ENCODE results near the gene FAIM. TPM values are rescaled to one million over a fixed set of nuclear protein-coding genes. Genes with fewer than 3 reads are reported as not detected.
A peak's percentile ranks its signal among the peaks of the same experiment; 100 is the strongest.

The FAIM gene
- total RNA-seq, 1 experiment from 2014 or later: 11.0 TPM

GRCh38 chr3:138609898-138610266, 1.3 kb downstream of the FAIM start:
- H3K9ac ChIP-seq (ENCODE audit: extremely low read depth, insufficient read length, low read length): no peak overlapping the region
- H3K4me1 Mint-ChIP-seq: peaks cover 8 to 12% of the 10 kb centered on the region in 2 experiments
- H3K79me1 ChIP-seq (ENCODE audit: insufficient read depth, low read depth, low read length, poor library complexity, severe bottlenecking): no peaks in the 10 kb centered on the region
- H2BK5ac ChIP-seq (ENCODE audit: insufficient read length, low read length): no peak overlapping the region
- no peaks in the 10 kb centered on the region for H3K4me1 ChIP-seq (ENCODE audit: insufficient read depth, low read length)
- H4K91ac ChIP-seq (ENCODE audit: insufficient read length, low read depth, low read length): no peak overlapping the region
- DNase-seq: no peak
- no peak for TF ChIP-seq CTCF (conservative IDR thresholded peaks at IDR 0.05)
- no peak overlapping the region for H3K18ac ChIP-seq (ENCODE audit: insufficient read length, low read depth, low read length)
- no peak overlapping the region for H3K56ac ChIP-seq (ENCODE audit: insufficient read length, low read depth, low read length)
- H2BK15ac ChIP-seq (ENCODE audit: low read depth, low read length): no peak overlapping the region
- H2BK120ac ChIP-seq (ENCODE audit: low read depth, low read length, poor library complexity, severe bottlenecking): no peak overlapping the region
- H4K8ac ChIP-seq (replicated peaks; ENCODE audit: insufficient read length, low read depth, low read length): no peak overlapping the region
- H3K9me3 Mint-ChIP-seq: peaks cover 0 to 2% of the 10 kb centered on the region in 2 experiments; a peak in 1 of 5 replicates
- H4K20me1 ChIP-seq (ENCODE audit: control insufficient read depth, insufficient read depth, insufficient read length): no peaks in the 10 kb centered on the region
- peak overlapping the region; percentile 51 for H2BK20ac ChIP-seq (ENCODE audit: low read depth, low read length, poor library complexity, severe bottlenecking)
- no peak overlapping the region for H3K4ac ChIP-seq (ENCODE audit: low read depth, low read length)
- no peak overlapping the region for H3K27ac ChIP-seq (ENCODE audit: insufficient read length, low read depth, low read length)
- H3K79me2 ChIP-seq (ENCODE audit: insufficient read depth, low read length): no peaks in the 10 kb centered on the region
- no peak overlapping the region for H3K23ac ChIP-seq (ENCODE audit: insufficient read length, low read depth, low read length)
- peak overlapping the region; percentile 79 to 82 for H3K4me3 Mint-ChIP-seq
- no peak overlapping the region for H2AFZ ChIP-seq (ENCODE audit: low read length)
- peaks cover 14% of the 10 kb centered on the region for H3K27me3 Mint-ChIP-seq (ENCODE audit: low read depth)
- no peak overlapping the region for H4K5ac ChIP-seq (ENCODE audit: insufficient read length, low read depth, low read length)
- no peaks in the 10 kb centered on the region for H3K27me3 ChIP-seq (ENCODE audit: insufficient read depth, low read length)
- peak overlapping the region; percentile 54 for H3K4me2 ChIP-seq (ENCODE audit: insufficient read depth, insufficient read length, low read length)
- H3K36me3 Mint-ChIP-seq (ENCODE audit: insufficient read depth in 1 of 3, low read depth in 3 of 3): peaks cover 0 to 2% (median 2%) of the 10 kb centered on the region in 3 experiments; a peak in 3 of 7 replicates
- H3T11ph ChIP-seq (ENCODE audit: low read length): no peak overlapping the region
- H3K27ac Mint-ChIP-seq: no peak overlapping the region
- no CpG with 5 or more reads among the region's 6 CpGs for WGBS (ENCODE audit: extremely low coverage, insufficient read length, low lambda C conversion rate)
- H3K14ac ChIP-seq (ENCODE audit: insufficient read depth, low read length): no peak overlapping the region
- no peak overlapping the region for H2BK12ac ChIP-seq (ENCODE audit: insufficient read length, low read depth, low read length)
- no peaks in the 10 kb centered on the region for H3K9me3 ChIP-seq (ENCODE audit: control insufficient read depth, low read depth, low read length)
- no peak overlapping the region for H2AK5ac ChIP-seq (ENCODE audit: insufficient read length, low read length)
- peaks cover 11% of the 10 kb centered on the region for H3K23me2 ChIP-seq (ENCODE audit: insufficient read length, low read depth, low read length, poor library complexity, severe bottlenecking)

Measured in H9 (cell line).